HCT116 (cell line): ENCODE data around the gene NAA80. TPM values are rescaled to one million over a fixed set of nuclear protein-coding genes. Genes with fewer than 3 reads are reported as not detected.

Experiments
- ATAC-seq: fragments of 200-7000 bp; cut with Tn5 transposase; 2 replicates; pipeline ENCODE4 v1.9.1; 2020; ENCODE audit warnings: mild to moderate bottlenecking, moderate library complexity
- BruUV-seq: library from RNA; stranded (reverse); fragments of 400-500 nt; replicated peaks from 2 replicates; lab custom pipeline; 2021; lab: Mats Ljungman, UMichigan
- CTCF ChIA-PET: fragments of 300-600 bp; sonication (Branson Sonifier 250); formaldehyde crosslinking; loops from one replicate; lab custom pipeline; 2021; ENCODE audit warnings: antibody characterized with exemption; lab: Charles Lee
- POLR2A ChIA-PET: fragments of 300-600, 350-600 bp; sonication (Branson Sonifier 250); formaldehyde crosslinking; loops from one replicate; lab custom pipeline; 2021; ENCODE audit warnings: antibody characterized with exemption; lab: Charles Lee
- RAD21 ChIA-PET, 2 experiments: fragments of 300-600 bp; sonication (Branson Sonifier 250); formaldehyde crosslinking; loops; one replicate each; lab custom pipeline; 2023; ENCODE audit warnings: low total read pairs in 2 of 2; ENCODE audit not compliant: uncharacterized antibody in 2 of 2, unreplicated experiment in 2 of 2, low non-redundant PET in 1 of 2; lab: Charles Lee
- DNase-seq: peaks from one replicate; pipeline ENCODE4 v3.0.0-alpha.2; 2010; ENCODE audit warnings: low read depth, low spot score
- H2AFZ ChIP-seq: fragments of 200-600 bp; shearing (Covaris generic), sonication (generic); 2 replicates; pipeline ENCODE4 v1.6.1; 2017; ENCODE audit warnings: low read depth, mixed run types, mixed read lengths, antibody characterized with exemption, low read length; ENCODE audit not compliant: poor library complexity, severe bottlenecking
- H3K27ac ChIP-seq: 2 replicates; pipeline ENCODE4 v1.5.1; 2012; ENCODE audit warnings: low read depth, low read length
- H3K27me3 ChIP-seq: fragments of 200-600 bp; sonication (generic); 2 replicates; pipeline ENCODE4 v1.6.1; 2016; ENCODE audit warnings: mixed run types, low read length, mixed read lengths; ENCODE audit not compliant: insufficient read depth
- H3K36me3 ChIP-seq, 2 experiments: fragments of 200-500 bp in 1 of 2; fragments of 200-600 bp in 1 of 2; sonication (Bioruptor generic) in 1 of 2; sonication (generic) in 1 of 2; 2 replicates each; pipeline versions ENCODE4 v1.5.1 to v1.6.1; 2014 to 2016; ENCODE audit warnings: low read length in 2 of 2, inconsistent platforms in 1 of 2, mixed read lengths in 1 of 2, mixed run types in 1 of 2; ENCODE audit not compliant: insufficient read depth in 2 of 2, control insufficient read depth in 1 of 2
- H3K4me1 ChIP-seq, 2 experiments: fragments of 200-600 bp in 1 of 2; sonication (generic) in 1 of 2; 2 replicates each; pipeline versions ENCODE4 v1.5.1 to v1.6.1; 2012 to 2017; ENCODE audit warnings: low read length in 2 of 2, inconsistent platforms in 1 of 2, mild to moderate bottlenecking in 1 of 2, mixed read lengths in 1 of 2, mixed run types in 1 of 2, moderate library complexity in 1 of 2; ENCODE audit not compliant: insufficient read depth in 2 of 2, control insufficient read depth in 1 of 2
- H3K4me2 ChIP-seq: fragments of 200-600 bp; sonication (generic); 2 replicates; pipeline ENCODE4 v1.6.1; 2017; ENCODE audit warnings: mixed run types, low read length, mixed read lengths
- H3K4me3 ChIP-seq, 2 experiments: fragments of 200-600 bp in 1 of 2; sonication (generic) in 1 of 2; replicated peaks in 1 of 2; 2 replicates each; pipeline ENCODE4 v1.5.1; 2011 to 2016; ENCODE audit warnings: low read length in 2 of 2, control low read depth in 1 of 2, low read depth in 1 of 2, mild to moderate bottlenecking in 1 of 2, mixed read lengths in 1 of 2, mixed run types in 1 of 2
- H3K79me2 ChIP-seq: fragments of 200-600 bp; sonication (generic); 2 replicates; pipeline ENCODE4 v1.6.1; 2017; ENCODE audit warnings: mild to moderate bottlenecking, mixed run types, low read length, moderate library complexity, mixed read lengths; ENCODE audit not compliant: insufficient read depth
- H3K9ac ChIP-seq: fragments of 200-600 bp; sonication (generic); 2 replicates; pipeline ENCODE4 v1.6.1; 2016; ENCODE audit warnings: low read length, mixed read lengths
- H3K9me2 ChIP-seq: fragments of 200-600 bp; sonication (generic), shearing (Covaris generic); 2 replicates; pipeline ENCODE4 v1.6.1; 2017; ENCODE audit warnings: mixed run types, mild to moderate bottlenecking, moderate library complexity; ENCODE audit not compliant: insufficient read depth
- H3K9me3 ChIP-seq, 2 experiments: fragments of 200-500 bp in 1 of 2; fragments of 200-600 bp in 1 of 2; sonication (Bioruptor generic) in 1 of 2; sonication (generic) in 1 of 2; 2 replicates each; pipeline ENCODE4 v1.6.1; 2014 to 2017; ENCODE audit warnings: low read length in 2 of 2, mixed read lengths in 2 of 2, inconsistent platforms in 1 of 2, low read depth in 1 of 2, mild to moderate bottlenecking in 1 of 2, mixed run types in 1 of 2, moderate library complexity in 1 of 2; ENCODE audit not compliant: control insufficient read depth in 1 of 2, insufficient read depth in 1 of 2
- H4K20me1 ChIP-seq: fragments of 200-600 bp; sonication (generic), shearing (Covaris generic); 2 replicates; pipeline ENCODE4 v1.6.1; 2017; ENCODE audit warnings: mixed run types, mild to moderate bottlenecking, moderate library complexity; ENCODE audit not compliant: insufficient read depth
- ATF3 ChIP-seq: IDR thresholded peaks from 2 replicates; pipeline ENCODE4 v1.6.1; 2012
- CBX3 ChIP-seq: IDR thresholded peaks from 2 replicates; pipeline ENCODE4 v1.6.1; 2012; ENCODE audit warnings: low read depth
- CEBPB ChIP-seq: IDR thresholded peaks from 2 replicates; pipeline ENCODE4 v1.6.1; 2012; ENCODE audit warnings: low read depth
- EGR1 ChIP-seq: IDR thresholded peaks from 2 replicates; pipeline ENCODE4 v1.6.1; 2012; ENCODE audit warnings: low read depth
- JUND ChIP-seq: IDR thresholded peaks from 2 replicates; pipeline ENCODE4 v1.6.1; 2012
- MAX ChIP-seq: IDR thresholded peaks from 2 replicates; pipeline ENCODE4 v1.6.1; 2012
- SP1 ChIP-seq: IDR thresholded peaks from 2 replicates; pipeline ENCODE4 v1.6.1; 2012; ENCODE audit warnings: low read depth
- TCF7L2 ChIP-seq: IDR thresholded peaks from 2 replicates; pipeline ENCODE4 v1.7.0; 2011; ENCODE audit warnings: borderline replicate concordance, inconsistent platforms; ENCODE audit not compliant: insufficient read depth, insufficient read length; ENCODE audit errors: extremely low read depth
- YY1 ChIP-seq: IDR thresholded peaks from 2 replicates; pipeline ENCODE4 v1.6.1; 2011; ENCODE audit warnings: low read length, low read depth, moderate library complexity, mild to moderate bottlenecking; ENCODE audit not compliant: insufficient replicate concordance; ENCODE audit errors: extremely low read depth
- ZFX ChIP-seq: fragments of 450-650 bp; IDR thresholded peaks from 2 replicates; pipeline ENCODE4 v1.6.1; 2017
- intact Hi-C: fragments of 100-400 bp; cut with micrococcal nuclease; formaldehyde crosslinking; loops from 2 replicates; pipeline ENCODE4 v1.10.0; 2022
- total RNA-seq: library from RNA; stranded (reverse); gene quantifications from one replicate; pipeline ENCODE4 v1.2.1, GENCODE V29; 2021; ENCODE audit not compliant: unreplicated experiment

The NAA80 gene
- total RNA-seq, 1 experiment from 2014 or later, result 21.3 TPM

GRCh38 chr3:50338965-50339364, 39.8 kb upstream of the NAA80 start:
- H3K4me3 ChIP-seq, result peak overlapping the region; percentile 62 to 89; a peak in 3 of 4 replicates
- H3K4me1 ChIP-seq, result peaks cover 29 to 65% of the 10 kb centered on the region in 2 experiments
- POLR2A ChIA-PET, result interaction anchor here (0.8 kb wide), 1 partner anchor 12 kb away, joined by 3 read pairs; the partner anchor contains the start of genes CYB561D2 and NPRL2
- H3K9me3 ChIP-seq, result no peaks in the 10 kb centered on the region
- peaks cover 53% of the 10 kb centered on the region for H3K79me2 ChIP-seq
- intact Hi-C loops, result no loop called here
- DNase-seq, result no peak
- TF ChIP-seq CEBPB (no peak), JUND (no peak), ATF3 (no peak), ZFX (no peak), CBX3 (no peak), TCF7L2 (no peak), MAX (no peak), SP1 (no peak), EGR1 (no peak), YY1 (no peak)
- TF ChIP-seq, all 23 proteins: peak for 0
- no peak for ATAC-seq
- H3K27me3 ChIP-seq, result no peaks in the 10 kb centered on the region
- peaks cover 0 to 12% of the 10 kb centered on the region in 2 experiments; a peak in 2 of 4 replicates for H3K36me3 ChIP-seq
- no TSS peak for BruUV-seq
- H2AFZ ChIP-seq, result no peak overlapping the region
- H3K9me2 ChIP-seq, result no peaks in the 10 kb centered on the region
- RAD21 ChIA-PET, result no interaction called here
- no peaks in the 10 kb centered on the region; the same call in 1 of the 2 replicates for H4K20me1 ChIP-seq
- H3K4me2 ChIP-seq, result peak overlapping the region; percentile 95
- peak overlapping the region; percentile 98 for H3K9ac ChIP-seq
- peak overlapping the region; percentile 82 for H3K27ac ChIP-seq
- CTCF ChIA-PET, result interaction anchor here (2.6 kb wide), 2 partner anchors 9 to 17 kb away, joined by 11 to 24 read pairs; no protein-coding TSS in a partner anchor
